ENCODE data around the gene DNAAF3. TPM values are rescaled to one million over a fixed set of nuclear protein-coding genes. Genes with fewer than 3 reads are reported as not detected.

Gene DNAAF3
- total and polyA plus RNA-seq, 5 donors from 2014 or later, result not detected

GRCh38 chr19:55134736-55135135 is 31.7 kb downstream of the DNAAF3 start:
- Mint-ChIP-seq H3K9me3 (no peaks in the 10 kb centered on the region), H3K27me3 (peaks cover 52% of the 10 kb centered on the region), H3K27ac (no peak overlapping the region), H3K36me3 (no peaks in the 10 kb centered on the region), H3K4me3 (no peak overlapping the region), H3K4me1 (no peaks in the 10 kb centered on the region)
- no peak overlapping the region for H3K4me3 ChIP-seq (ENCODE audit: low read depth, low read length)
- no peaks in the 10 kb centered on the region for H3K36me3 ChIP-seq (ENCODE audit: control insufficient read depth, insufficient read depth, low read length)
- DNase-seq (no peak), ATAC-seq (ENCODE audit: low read depth in 2 of 2) (no peak)
- H3K9me3 ChIP-seq (ENCODE audit: control insufficient read depth in 2 of 2, low read length in 2 of 2), result no peaks in the 10 kb centered on the region
- no peaks in the 10 kb centered on the region for H3K4me1 ChIP-seq (ENCODE audit: control insufficient read depth, insufficient read depth, low read length, poor library complexity, severe bottlenecking)
- H3K27me3 ChIP-seq (ENCODE audit: control insufficient read depth, insufficient read depth, low read length), result peaks cover 11% of the 10 kb centered on the region
- H3K27ac ChIP-seq (ENCODE audit: insufficient read depth, low read length, poor library complexity, severe bottlenecking), result no peak overlapping the region

- Histone ChIP-seq H3K27me3 (ENCODE audit: control insufficient read depth, insufficient read depth, low read length) (peaks cover 14% of the 10 kb centered on the region), H3K4me3 (ENCODE audit: low read depth, low read length) (no peak overlapping the region), H3K36me3 (ENCODE audit: control insufficient read depth, insufficient read depth, low read length) (no peaks in the 10 kb centered on the region), H3K27ac (ENCODE audit: insufficient read depth, low read length, poor library complexity, severe bottlenecking) (no peak overlapping the region), H3K9me3 (ENCODE audit: control insufficient read depth in 2 of 2, low read length in 2 of 2) (no peaks in the 10 kb centered on the region), H3K4me1 (ENCODE audit: control insufficient read depth, insufficient read depth, low read length, poor library complexity, severe bottlenecking) (no peaks in the 10 kb centered on the region)
- ATAC-seq (ENCODE audit: low read depth in 2 of 2) (no peak), DNase-seq (no peak)
- no peaks in the 10 kb centered on the region for H3K36me3 Mint-ChIP-seq
- no peak overlapping the region for H3K4me3 Mint-ChIP-seq
- H3K4me1 Mint-ChIP-seq, result no peaks in the 10 kb centered on the region
- no peak overlapping the region for H3K27ac Mint-ChIP-seq
- no peaks in the 10 kb centered on the region for H3K9me3 Mint-ChIP-seq
- H3K27me3 Mint-ChIP-seq, result peaks cover 55% of the 10 kb centered on the region
Measured at GRCh38 chr19:55133639-55134444, 32.6 kb downstream of the DNAAF3 start.

GRCh38 chr19:55132453-55133129 is 33.8 kb downstream of the DNAAF3 start:
- Mint-ChIP-seq H3K4me3 (no peak overlapping the region), H3K27me3 (peaks cover 66% of the 10 kb centered on the region), H3K4me1 (no peaks in the 10 kb centered on the region), H3K9me3 (no peaks in the 10 kb centered on the region), H3K27ac (no peak overlapping the region), H3K36me3 (no peaks in the 10 kb centered on the region)
- Histone ChIP-seq H3K27me3 (ENCODE audit: control insufficient read depth, insufficient read depth, low read length) (peaks cover 11% of the 10 kb centered on the region), H3K4me1 (ENCODE audit: control insufficient read depth, insufficient read depth, low read length, poor library complexity, severe bottlenecking) (no peaks in the 10 kb centered on the region), H3K27ac (ENCODE audit: insufficient read depth, low read length, poor library complexity, severe bottlenecking) (no peak overlapping the region), H3K36me3 (ENCODE audit: control insufficient read depth, insufficient read depth, low read length) (no peaks in the 10 kb centered on the region), H3K4me3 (ENCODE audit: low read depth, low read length) (no peak overlapping the region), H3K9me3 (ENCODE audit: control insufficient read depth in 2 of 2, low read length in 2 of 2) (no peaks in the 10 kb centered on the region)
- no peak for ATAC-seq (ENCODE audit: low read depth in 2 of 2)
- no peak for DNase-seq

GRCh38 chr19:55131421-55131820 is 35.0 kb downstream of the DNAAF3 start:
- H3K27ac Mint-ChIP-seq, result peak overlapping the region in 1 of 3 donors; percentile 14
- H3K9me3 Mint-ChIP-seq, result peaks cover 0 to 5% (median 0%) of the 10 kb centered on the region in 7 donors
- Histone ChIP-seq H3K27ac (ENCODE audit: insufficient read depth, low read length, poor library complexity, severe bottlenecking) (no peak overlapping the region), H3K9me3 (ENCODE audit: control insufficient read depth in 2 of 2, low read length in 2 of 2) (no peaks in the 10 kb centered on the region), H3K27me3 (ENCODE audit: control insufficient read depth, insufficient read depth, low read length) (peaks cover 11% of the 10 kb centered on the region), H3K36me3 (ENCODE audit: control insufficient read depth, insufficient read depth, low read length) (no peaks in the 10 kb centered on the region), H3K4me3 (ENCODE audit: low read depth, low read length) (no peak overlapping the region), H3K4me1 (ENCODE audit: control insufficient read depth, insufficient read depth, low read length, poor library complexity, severe bottlenecking) (no peaks in the 10 kb centered on the region)
- H3K4me1 Mint-ChIP-seq, result no peaks in the 10 kb centered on the region
- no peaks in the 10 kb centered on the region for H3K36me3 Mint-ChIP-seq
- H3K4me3 Mint-ChIP-seq, result no peak overlapping the region
- DNase-seq (no peak), ATAC-seq (ENCODE audit: low read depth in 2 of 2) (no peak)
- H3K27me3 Mint-ChIP-seq, result peaks cover 73% of the 10 kb centered on the region

- Histone ChIP-seq H3K4me3 (ENCODE audit: low read depth, low read length) (no peak overlapping the region), H3K4me1 (ENCODE audit: control insufficient read depth, insufficient read depth, low read length, poor library complexity, severe bottlenecking) (peaks cover 36% of the 10 kb centered on the region), H3K36me3 (ENCODE audit: control insufficient read depth, insufficient read depth, low read length) (no peaks in the 10 kb centered on the region), H3K9me3 (ENCODE audit: control insufficient read depth in 2 of 2, low read length in 2 of 2) (no peaks in the 10 kb centered on the region), H3K27ac (ENCODE audit: insufficient read depth, low read length, poor library complexity, severe bottlenecking) (no peak overlapping the region), H3K27me3 (ENCODE audit: control insufficient read depth, insufficient read depth, low read length) (peaks cover 3% of the 10 kb centered on the region)
- H3K27me3 Mint-ChIP-seq, result peaks cover 22% of the 10 kb centered on the region
- H3K27ac Mint-ChIP-seq, result no peak overlapping the region
- H3K36me3 Mint-ChIP-seq, result no peaks in the 10 kb centered on the region
- H3K4me1 Mint-ChIP-seq, result peaks cover 9 to 45% (median 26%) of the 10 kb centered on the region in 4 donors
- H3K4me3 Mint-ChIP-seq, result peak overlapping the region; percentile 74 to 99 (median 86)
- peaks cover 0 to 3% (median 0%) of the 10 kb centered on the region in 7 donors for H3K9me3 Mint-ChIP-seq
- no peak for ATAC-seq (ENCODE audit: low read depth in 2 of 2)
- peak in 2 of 3 donors; percentile 23 to 52 for DNase-seq
Measured at GRCh38 chr19:55119053-55119452, 47.4 kb downstream of the DNAAF3 start.

GRCh38 chr19:55118401-55118991 is 47.9 kb downstream of the DNAAF3 start:
- peaks cover 3% of the 10 kb centered on the region for H3K27me3 ChIP-seq (ENCODE audit: control insufficient read depth, insufficient read depth, low read length)
- DNase-seq (peak in 1 of 3 donors; percentile 29), ATAC-seq (ENCODE audit: low read depth in 2 of 2) (no peak)
- H3K4me3 ChIP-seq (ENCODE audit: low read depth, low read length), result peak overlapping the region; percentile 80
- no peak overlapping the region for H3K27ac ChIP-seq (ENCODE audit: insufficient read depth, low read length, poor library complexity, severe bottlenecking)
- Mint-ChIP-seq H3K4me3 (peak overlapping the region; percentile 91 to 99 (median 98)), H3K9me3 (peaks cover 0 to 1% (median 0%) of the 10 kb centered on the region in 7 donors), H3K27ac (peak overlapping the region; percentile 66 to 95 (median 93)), H3K4me1 (peaks cover 9 to 45% (median 26%) of the 10 kb centered on the region in 4 donors), H3K27me3 (peaks cover 16% of the 10 kb centered on the region), H3K36me3 (no peaks in the 10 kb centered on the region)
- H3K9me3 ChIP-seq (ENCODE audit: control insufficient read depth in 2 of 2, low read length in 2 of 2), result no peaks in the 10 kb centered on the region
- H3K36me3 ChIP-seq (ENCODE audit: control insufficient read depth, insufficient read depth, low read length), result no peaks in the 10 kb centered on the region
- H3K4me1 ChIP-seq (ENCODE audit: control insufficient read depth, insufficient read depth, low read length, poor library complexity, severe bottlenecking), result peaks cover 37% of the 10 kb centered on the region

GRCh38 chr19:55117663-55118391 is 48.6 kb downstream of the DNAAF3 start:
- Histone ChIP-seq H3K4me3 (ENCODE audit: low read depth, low read length) (peak overlapping the region; percentile 80), H3K36me3 (ENCODE audit: control insufficient read depth, insufficient read depth, low read length) (no peaks in the 10 kb centered on the region), H3K27ac (ENCODE audit: insufficient read depth, low read length, poor library complexity, severe bottlenecking) (peak overlapping the region; percentile 67), H3K27me3 (ENCODE audit: control insufficient read depth, insufficient read depth, low read length) (peaks cover 3% of the 10 kb centered on the region), H3K9me3 (ENCODE audit: control insufficient read depth in 2 of 2, low read length in 2 of 2) (no peaks in the 10 kb centered on the region), H3K4me1 (ENCODE audit: control insufficient read depth, insufficient read depth, low read length, poor library complexity, severe bottlenecking) (peaks cover 37% of the 10 kb centered on the region)
- DNase-seq (peak; percentile 94 to 99 (median 96)), ATAC-seq (ENCODE audit: low read depth in 2 of 2) (peak; percentile 98)
- peaks cover 0 to 1% (median 0%) of the 10 kb centered on the region in 7 donors for H3K9me3 Mint-ChIP-seq
- peaks cover 9 to 47% (median 26%) of the 10 kb centered on the region in 4 donors for H3K4me1 Mint-ChIP-seq
- no peaks in the 10 kb centered on the region for H3K36me3 Mint-ChIP-seq
- peaks cover 10% of the 10 kb centered on the region for H3K27me3 Mint-ChIP-seq
- H3K4me3 Mint-ChIP-seq, result peak overlapping the region; percentile 91 to 99 (median 98)
- H3K27ac Mint-ChIP-seq, result peak overlapping the region; percentile 85 to 95 (median 93)

Measured in CD4-positive, CD25-positive, alpha-beta regulatory T cell (primary cell).